Stimulated activated CD4-positive, alpha-beta T cell treated with anti-CD3 and anti-CD28 coated beads, Interleukin-12 subunit alpha, Interleukin-12 subunit beta, amount 100 ng/mL, for 48 hours (primary cell): ENCODE data around the gene ASAP2.
"Not testable (repeated sequence)": the region's sequence is repeated elsewhere in the genome, so short reads cannot be mapped to it uniquely, and the experiment has no call there.

Experiments used
- DNase-seq, 3 donors: peaks; one replicate each; pipeline ENCODE4 v3.0.0-alpha.2; 2020; ENCODE audit warnings: low read depth in 2 of 3, low spot score in 1 of 3

ASAP2 gene

DNA sequence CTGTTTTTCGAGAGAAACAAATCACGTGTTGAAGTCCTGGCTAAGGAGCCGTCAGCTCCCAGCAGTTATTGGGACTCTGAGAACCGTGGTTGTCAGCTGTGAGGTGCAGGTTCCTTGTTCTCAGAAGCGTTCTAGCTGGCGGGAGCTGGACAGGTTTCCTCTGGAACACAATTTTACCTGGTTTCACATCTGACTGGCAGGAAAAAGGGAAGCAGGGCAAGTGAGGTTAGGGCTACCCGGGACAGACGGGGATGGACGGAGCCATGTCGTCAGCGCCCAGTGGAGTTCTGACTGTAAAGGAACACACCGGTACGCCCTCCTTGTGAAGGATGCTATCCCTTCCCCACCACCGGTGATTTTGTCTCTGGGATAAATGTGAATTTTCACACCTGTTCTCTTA lies 190.6 kb downstream of the ASAP2 start:
- no peak for DNase-seq

DNA sequence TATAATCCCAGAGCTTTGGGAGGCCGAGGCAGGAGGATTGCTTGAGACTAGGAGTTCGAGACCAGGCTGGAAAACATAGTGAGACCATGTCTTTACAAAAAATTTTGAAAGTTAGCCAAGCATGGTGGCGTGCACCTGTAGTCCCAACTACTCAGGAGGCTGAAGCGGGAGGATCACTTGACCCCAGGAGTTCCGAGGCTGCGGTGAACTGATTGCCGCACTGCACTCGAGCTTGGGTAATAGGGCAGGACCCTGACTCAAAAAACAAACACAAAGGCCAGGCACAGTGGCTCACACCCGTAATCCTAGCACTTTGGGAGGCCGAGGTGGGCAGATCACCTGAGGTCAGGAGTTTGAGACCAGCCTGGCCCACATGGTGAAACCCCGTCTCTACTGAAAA lies 191.6 kb downstream of the ASAP2 start:
- not testable (repeated sequence) for DNase-seq

DNA sequence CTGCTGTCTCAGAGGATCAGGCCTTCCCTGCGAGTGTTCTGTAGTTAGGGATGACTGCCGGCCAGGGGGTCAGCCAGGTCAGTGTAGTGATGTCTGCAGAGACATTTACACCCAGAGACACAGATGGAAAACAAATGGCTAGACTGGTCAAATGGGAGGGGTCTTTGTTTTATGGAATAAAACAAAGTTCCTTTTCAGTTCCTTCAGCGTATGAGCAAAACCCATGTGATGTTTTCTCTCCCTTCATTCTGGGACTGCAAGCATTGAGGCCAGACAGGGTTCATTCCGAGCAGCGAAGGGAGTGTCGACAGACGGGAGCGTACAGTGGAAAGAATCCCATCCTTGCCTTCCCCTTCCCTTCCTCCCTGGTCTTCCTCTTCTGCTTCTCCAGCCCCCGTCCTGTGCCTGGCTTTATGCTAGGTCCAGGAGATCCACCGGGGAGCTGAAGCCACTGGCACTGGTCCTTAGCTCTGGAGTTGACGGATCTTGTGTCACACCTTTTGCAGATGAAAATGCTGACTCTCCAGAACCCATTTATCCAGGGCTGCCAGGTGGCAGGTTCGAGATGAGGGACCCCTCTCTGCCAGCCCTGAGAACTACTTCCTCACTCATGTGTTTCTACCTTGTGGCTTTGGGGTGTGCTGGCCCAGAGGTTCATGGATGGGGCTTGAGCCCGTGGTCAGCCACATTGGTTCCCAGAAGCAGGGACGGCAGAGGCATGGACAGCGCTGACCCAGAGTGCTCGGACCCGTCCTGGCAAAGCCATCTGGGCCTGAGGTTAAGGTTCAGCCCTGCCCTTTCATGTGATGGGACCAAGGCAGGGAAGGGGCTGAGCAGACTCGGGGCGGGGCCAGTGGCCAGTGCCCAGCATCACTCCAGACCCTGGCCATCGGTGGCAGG lies 192.5 kb downstream of the ASAP2 start:
- DNase-seq = no peak

DNA sequence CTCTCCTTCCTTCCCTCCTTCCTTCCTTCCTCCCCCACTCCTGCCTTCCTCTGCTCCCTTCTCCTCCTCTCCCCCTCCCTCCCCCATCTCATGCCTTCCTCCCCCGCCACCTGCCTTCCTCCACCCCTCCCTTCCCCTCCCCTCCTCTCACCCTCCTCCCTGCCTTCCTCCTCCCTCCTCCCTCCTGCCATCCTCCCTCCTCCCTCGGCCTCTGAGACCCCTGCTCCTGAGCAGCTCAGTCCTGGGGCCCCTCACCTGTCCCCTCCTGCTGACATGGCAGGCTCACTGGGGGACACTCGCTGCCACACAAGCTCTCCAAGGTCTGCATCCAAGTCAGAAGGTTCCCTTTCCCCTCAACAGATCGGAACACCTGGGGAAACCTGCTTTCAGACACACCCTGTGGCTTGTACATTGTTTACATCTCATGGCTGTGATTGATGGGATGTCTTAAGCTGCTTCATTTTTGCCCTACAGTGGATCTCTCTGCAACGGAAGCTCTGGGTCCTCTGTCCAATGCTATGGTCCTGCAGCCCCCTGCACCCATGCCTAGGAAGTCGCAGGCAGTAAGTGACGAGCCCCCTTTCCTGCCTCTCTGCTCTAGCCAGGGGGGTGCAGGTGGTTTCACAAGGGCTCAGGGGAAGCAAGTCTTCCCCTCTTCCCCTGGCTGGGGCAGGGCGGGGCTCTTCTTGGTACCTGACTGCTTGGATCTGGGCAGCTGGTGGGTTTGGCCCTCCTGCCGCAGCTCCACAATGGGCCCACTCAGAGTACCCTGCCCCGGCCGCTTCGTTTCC lies 193.9 kb downstream of the ASAP2 start:
- no peak for DNase-seq

DNA sequence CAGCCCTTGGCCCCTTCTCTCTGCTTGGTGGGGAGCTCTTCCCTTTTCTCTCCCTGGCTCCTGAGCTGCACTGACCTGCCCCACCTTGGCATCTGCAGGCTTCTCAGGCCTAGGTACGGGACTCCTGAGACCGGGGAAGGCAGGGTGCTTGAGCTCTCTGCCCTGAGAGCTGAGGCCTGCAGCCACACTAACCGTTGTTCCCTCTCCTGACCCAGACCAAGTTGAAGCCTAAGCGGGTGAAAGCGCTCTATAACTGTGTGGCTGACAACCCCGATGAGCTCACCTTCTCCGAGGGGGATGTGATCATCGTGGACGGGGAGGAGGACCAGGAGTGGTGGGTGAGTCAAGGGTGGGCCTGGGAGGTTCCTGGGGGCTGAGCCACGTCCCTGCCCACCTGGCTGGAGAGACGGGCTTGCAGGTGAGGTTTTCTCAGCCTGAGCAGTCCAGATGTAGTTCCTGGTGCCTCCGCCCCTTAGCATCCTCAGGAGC lies 194.5 kb downstream of the ASAP2 start:
- no peak for DNase-seq

DNA sequence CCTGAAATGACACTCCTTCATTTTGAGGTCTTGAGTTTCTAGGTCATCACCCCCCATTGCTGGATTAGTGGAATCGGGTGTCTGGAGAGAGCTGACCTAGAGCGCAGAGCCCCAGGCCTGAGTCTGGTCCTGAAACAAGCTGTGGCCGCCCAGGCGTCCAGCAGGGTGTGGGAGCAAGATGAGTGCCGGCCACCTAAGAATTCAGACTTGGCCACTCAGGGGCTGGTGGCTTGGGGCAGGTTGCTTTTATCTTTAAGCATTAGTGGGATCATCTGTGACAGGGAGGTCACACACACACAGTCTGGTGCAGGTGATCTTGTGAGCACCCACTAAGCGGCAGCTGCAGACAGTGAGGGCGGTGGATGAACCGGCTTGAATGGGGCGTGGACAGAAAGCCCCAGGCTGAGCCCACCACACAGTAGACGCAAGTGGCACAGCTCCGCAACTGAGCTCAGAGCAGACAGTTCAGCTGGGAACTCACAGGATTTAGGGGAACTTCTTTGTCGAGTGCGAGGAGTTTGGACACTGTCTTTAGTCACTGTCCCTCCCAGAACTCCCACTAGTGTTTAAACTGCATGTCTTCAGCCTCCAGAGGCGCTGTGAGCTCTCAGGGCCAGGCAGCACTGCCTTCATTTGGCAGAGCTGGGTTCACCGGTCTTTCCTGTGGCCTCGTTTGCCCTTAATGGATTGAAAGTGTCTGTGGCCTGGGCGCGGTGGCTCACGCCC lies 195.2 kb downstream of the ASAP2 start:
- no peak for DNase-seq

DNA sequence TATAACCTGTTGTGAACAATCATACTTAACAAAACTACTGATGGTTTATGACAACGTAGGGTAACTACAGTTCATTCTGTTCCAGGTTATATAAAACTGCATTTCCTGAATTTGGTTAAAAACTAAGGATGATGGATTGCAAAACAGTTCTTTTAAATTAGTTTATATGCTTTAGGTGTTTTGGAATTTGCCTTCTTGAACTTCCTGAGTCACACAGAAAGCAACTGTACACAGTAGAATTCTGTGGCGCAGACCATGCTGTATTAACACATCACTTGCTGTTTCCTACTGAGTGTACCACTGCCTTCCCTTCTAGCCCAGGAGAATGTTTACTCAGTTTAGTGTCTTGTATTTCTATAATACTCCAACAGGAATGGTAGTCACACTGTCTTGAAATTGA lies 197.3 kb downstream of the ASAP2 start:
- no peak for DNase-seq

DNA sequence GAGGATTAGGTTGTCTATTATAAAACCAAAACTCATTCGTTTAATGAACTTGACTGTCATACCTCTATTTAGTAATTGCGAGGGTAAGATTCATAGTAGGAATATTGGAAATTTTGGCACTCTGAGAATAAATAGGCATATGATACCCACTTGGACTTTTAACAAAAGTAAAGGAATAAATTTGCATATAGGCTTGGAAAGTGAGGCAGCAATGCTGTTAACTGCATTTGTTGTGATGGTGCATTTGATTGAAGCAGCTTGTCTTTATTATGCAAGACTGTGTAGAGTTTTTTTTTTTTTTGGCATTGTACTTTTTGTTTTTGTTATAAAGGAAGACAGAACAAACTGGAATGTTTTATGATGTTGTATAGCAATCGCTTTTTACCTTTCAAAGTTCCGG lies 197.8 kb downstream of the ASAP2 start:
- no peak for DNase-seq

DNA sequence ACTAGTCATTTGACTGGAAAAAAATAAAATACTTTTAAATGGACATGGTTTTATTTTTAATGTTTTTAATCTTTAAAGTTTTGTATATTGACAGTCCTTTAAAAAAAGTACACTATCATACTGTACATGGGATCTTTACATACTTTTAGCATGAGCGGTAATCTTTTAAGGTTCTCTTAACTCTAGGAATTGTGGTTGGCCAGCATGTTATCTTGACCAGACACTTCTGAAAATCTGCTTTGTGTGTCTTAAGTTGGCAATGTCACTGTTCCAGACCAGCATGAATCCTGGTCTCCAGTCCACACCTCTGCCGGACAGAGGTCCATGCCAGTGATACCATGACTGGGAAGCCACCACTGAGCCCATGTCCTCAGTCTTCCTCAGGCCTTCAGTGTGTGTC lies 199.0 kb downstream of the ASAP2 start:
- DNase-seq = no peak

DNA sequence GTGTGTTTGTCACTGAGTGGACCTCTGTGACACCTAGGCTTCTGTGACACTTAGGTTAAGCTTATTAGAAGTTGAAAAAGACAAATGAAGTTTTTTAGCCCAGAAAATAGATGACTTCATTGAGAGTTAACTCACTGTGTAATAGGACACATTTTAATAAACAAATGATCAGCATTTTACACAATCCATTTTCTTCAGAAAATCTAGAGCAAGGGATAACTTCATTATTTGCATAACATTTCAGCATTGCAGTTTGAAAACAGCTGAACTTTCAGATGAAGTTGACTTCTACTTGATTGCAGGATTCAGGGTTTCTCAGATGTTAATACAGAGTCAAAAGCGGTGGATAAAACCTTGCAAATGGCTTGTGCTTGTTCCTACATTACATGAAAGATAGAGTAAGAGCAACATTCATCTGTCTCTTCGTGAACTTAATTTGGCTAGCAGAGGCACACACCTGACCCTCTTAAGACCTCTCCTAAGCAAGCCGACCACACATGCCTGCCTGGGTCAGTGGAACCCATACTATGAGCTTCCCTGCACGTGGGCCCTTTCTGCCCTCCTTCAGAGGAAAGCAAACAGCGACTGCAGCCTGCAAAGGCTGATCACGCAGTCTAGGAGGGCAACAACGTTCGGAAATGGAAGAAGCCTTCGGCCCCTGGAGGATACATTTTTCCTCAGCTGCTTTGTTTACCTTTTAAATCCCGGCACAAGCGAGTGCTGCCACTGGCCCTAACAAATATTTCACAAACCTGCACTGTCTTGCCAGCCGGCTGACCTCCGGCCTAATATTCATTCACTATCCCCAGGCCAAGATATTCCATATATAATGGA lies 200.1 kb downstream of the ASAP2 start:
- DNase-seq = no peak

DNA sequence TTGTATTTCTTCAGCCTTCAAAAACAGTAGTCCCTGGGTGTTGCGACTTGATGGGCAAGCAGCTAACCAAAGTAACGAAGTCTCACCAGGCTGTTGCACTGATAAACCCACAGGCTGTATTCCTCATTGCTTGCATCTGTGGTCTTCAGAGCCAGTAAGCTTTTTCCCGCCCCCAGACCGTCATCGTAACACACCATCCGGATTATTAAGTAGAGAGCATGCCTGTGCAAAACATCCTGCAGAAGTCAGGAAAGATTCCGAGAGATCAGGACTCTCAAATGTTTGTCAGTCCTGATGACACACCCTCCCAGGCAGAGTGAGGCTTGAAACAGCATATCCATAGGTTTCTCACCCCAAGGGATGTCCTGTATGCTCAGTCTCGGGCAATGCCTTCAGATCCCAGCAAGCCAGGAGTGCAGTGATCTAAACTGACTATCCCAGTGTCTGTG lies 200.8 kb downstream of the ASAP2 start:
- no peak for DNase-seq

DNA sequence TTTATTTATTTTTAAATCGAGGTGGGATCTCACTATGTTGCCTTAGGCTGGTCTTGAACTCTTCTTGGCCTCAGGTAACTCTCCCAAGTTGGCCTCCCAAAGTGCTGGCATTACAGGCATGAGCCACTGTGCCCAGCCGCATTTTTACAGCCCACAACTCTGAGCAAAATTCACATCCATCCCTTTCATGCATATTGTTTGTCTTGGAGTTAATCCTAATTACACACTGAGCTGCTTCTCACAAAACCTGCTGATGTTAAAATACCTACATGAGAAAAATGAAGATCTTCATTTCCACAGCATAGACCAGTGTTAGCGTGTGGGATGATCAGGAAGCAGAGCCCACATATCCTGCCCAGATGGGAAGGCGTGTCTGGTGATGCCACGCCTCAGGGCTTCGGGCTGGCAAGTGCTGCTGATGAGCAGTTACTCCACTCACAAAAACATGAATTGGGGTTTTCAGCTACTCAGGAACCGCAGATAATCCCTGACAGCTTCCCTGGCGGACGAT lies 202.1 kb downstream of the ASAP2 start:
- DNase-seq = no peak

DNA sequence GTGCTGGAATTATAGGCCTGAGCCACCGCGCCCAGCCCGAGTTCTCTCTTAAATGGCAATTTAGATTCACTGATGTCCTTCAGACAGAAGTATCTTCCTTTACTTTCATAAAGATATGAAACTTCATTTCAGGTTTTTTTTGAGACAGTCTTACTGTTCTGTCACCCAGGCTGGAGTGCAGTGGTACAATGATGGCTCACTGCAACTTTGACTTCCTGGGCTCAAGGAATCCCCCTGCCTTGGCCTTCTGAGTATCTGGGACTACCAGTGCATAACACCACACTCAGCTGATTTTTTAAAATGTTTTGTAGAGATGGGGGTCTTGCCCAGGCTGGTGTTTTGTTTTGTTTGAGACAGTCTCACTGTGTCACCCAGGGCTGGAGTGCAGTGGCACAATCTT lies 203.5 kb downstream of the ASAP2 start:
- DNase-seq = no peak

DNA sequence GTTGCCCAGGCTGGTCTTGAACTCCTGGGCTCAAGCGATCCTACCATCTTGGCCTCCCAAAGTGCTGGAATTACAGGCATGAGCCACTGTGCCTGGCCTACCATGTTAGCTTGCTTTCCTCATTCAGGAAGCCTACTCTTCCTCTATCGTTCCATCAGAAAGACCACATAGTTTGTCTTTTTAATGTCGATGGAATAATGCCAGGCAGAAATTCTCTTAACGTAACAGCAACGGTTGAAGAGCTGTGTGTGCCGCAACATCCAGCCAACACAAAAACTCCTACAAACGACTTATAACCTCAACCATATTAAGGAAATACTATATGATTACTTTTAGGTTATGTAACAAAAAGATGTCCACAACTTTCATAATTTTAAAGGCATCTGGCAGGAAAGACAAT lies 206.2 kb downstream of the ASAP2 start:
- DNase-seq = no peak

DNA sequence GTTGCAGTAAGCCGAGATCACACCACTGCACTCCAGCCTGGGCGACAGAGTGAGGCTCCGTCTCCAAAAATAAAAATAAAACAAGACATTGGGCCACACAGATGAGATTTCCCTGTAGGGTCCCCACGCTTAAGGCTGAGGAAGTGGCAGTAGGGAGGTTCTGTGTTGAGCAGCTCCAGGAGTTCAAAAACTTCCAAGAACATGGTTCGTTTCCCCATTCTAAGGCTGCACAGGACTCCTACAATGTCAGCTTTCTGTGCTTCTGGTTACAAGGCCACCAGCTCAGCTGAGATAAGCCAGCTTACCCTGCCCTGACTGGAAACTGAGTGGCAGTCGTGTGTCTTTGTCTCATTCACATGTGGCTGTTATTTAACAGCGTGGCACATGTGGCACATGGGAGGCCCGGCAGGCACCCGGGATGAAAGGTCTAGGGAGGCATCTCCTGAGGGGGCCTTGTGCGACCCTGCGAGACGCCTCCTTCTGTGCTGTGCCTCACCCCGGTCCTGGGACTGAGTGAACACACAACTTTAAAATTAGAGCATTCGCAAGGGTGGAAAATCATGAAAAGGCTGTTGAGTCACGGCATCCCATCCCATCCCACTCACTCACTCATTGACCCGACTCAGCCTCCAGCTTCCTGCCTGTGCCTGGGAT lies 209.0 kb downstream of the ASAP2 start:
- no peak for DNase-seq

DNA sequence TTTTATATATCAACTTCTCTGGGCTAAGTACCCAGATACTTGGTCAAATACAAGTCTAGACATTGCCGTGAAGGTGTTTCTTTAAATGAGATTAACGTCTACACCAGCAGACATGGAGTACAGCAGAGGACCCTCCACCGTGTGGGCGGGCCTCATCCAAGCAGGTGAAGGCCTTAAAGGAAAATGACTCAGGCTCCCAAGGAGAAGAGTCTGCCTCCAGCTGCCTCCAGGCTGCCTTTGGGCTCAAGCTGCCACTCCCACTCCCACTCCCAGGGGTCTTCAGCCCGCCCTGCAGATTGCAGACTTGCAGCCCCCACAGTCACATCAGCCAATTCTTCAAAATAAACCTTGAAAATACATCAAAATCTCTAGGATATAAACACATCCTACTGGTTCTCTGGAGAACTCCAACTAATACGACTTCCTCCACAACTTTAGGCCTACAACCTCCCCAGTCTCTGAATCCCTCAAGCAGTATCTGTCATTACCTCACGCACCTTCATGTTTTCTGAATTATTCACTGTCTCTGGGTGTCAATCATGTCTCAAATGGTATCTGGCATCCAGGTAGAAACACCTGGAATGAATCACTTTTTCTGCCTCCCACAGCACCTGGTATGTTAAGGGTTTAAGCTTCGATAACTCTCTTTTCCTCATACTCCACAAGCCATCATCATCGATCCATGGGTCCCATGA lies 209.8 kb downstream of the ASAP2 start:
- no peak for DNase-seq

DNA sequence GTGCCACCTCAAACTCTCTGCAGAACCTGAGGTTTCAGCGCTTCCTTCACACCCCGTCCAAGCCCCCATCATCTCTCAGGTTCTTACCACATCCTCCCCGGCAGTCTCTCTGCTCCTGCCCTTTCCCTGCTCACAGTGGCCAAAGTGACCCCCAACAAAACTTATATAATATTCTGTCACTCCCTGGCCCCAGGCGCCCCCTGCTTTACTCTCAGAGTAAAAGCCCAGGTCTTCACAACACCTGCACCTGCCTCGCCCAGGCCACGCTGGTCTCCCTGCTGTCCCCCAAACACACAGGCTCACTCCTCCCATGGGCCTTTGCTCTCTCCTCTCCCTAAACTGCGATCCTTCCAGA lies 210.3 kb downstream of the ASAP2 start:
- DNase-seq = no peak

DNA sequence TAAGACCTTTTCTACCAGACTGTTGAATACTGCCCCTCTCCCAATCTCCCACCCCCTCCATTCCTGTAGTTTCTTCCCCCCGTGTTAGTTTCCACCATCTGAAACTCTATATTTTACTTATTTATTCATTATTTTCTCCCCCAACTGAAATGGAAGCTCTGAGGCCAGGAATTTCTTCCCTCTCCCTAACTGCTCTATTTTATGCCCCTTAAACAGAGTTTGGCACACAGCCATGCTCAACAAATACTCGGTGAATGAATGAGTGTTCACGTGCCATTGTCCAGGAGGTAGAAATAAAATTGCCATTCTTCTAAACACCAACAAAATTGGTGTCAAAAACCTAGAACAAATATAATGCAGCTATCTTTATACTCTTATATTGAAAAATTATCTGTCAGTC lies 211.1 kb downstream of the ASAP2 start:
- no peak for DNase-seq

DNA sequence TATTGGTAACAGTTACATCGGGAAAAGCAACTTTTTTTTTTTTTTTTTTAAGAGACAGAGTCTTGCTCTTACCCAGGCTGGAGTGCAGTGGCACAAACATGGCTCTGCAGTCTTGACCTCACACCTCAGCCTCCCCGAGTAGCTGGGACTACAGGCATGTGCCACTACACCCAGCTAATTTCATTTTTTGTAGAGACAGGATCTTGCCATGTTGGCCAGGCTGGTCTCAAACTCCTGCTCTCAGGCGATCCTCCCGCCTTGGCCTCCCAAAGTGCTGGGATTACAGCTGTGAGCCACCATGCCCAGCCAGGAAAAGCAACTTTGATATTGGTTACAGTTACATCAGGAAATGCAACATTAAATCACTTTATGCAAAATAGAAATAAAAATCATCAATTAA lies 212.1 kb downstream of the ASAP2 start:
- no peak for DNase-seq
